H9 (cell line): ENCODE data around the gene WNT5B. TPM values are rescaled to one million over a fixed set of nuclear protein-coding genes. Genes with fewer than 3 reads are reported as not detected.

ENCODE experiments used
- DNase-seq: peaks from one replicate; pipeline ENCODE4 v3.0.0-alpha.2; 2017
- H2AFZ ChIP-seq: one replicate; pipeline ENCODE4 v1.6.1; 2013; ENCODE audit warnings: mild to moderate bottlenecking, low read length, control low read depth, moderate library complexity
- H2AK5ac ChIP-seq: 2 replicates; pipeline ENCODE4 v1.6.1; 2013; ENCODE audit warnings: low read length, control low read depth, mixed read lengths; ENCODE audit not compliant: insufficient read length
- H2BK120ac ChIP-seq: one replicate; pipeline ENCODE4 v1.6.1; 2013; ENCODE audit warnings: low read depth, mild to moderate bottlenecking, low read length, control low read depth, inconsistent platforms; ENCODE audit not compliant: poor library complexity, severe bottlenecking
- H2BK12ac ChIP-seq: 2 replicates; pipeline ENCODE4 v1.6.1; 2013; ENCODE audit warnings: low read length, control low read depth, mixed read lengths, low read depth; ENCODE audit not compliant: insufficient read length
- H2BK15ac ChIP-seq: 2 replicates; pipeline ENCODE4 v1.6.1; 2013; ENCODE audit warnings: low read depth, low read length, control low read depth
- H2BK20ac ChIP-seq: one replicate; pipeline ENCODE4 v1.6.1; 2013; ENCODE audit warnings: low read depth, mild to moderate bottlenecking, low read length, control low read depth, inconsistent platforms; ENCODE audit not compliant: poor library complexity, severe bottlenecking
- H2BK5ac ChIP-seq: 2 replicates; pipeline ENCODE4 v1.6.1; 2013; ENCODE audit warnings: low read length, control low read depth, mixed read lengths; ENCODE audit not compliant: insufficient read length
- H3K14ac ChIP-seq: 2 replicates; pipeline ENCODE4 v1.6.1; 2013; ENCODE audit warnings: low read length, control low read depth; ENCODE audit not compliant: insufficient read depth
- H3K18ac ChIP-seq: 2 replicates; pipeline ENCODE4 v1.6.1; 2013; ENCODE audit warnings: low read depth, mild to moderate bottlenecking, mixed read lengths, low read length, control low read depth; ENCODE audit not compliant: insufficient read length
- H3K23ac ChIP-seq: 2 replicates; pipeline ENCODE4 v1.6.1; 2013; ENCODE audit warnings: low read length, control low read depth, mixed read lengths, low read depth; ENCODE audit not compliant: insufficient read length
- H3K23me2 ChIP-seq: 2 replicates; pipeline ENCODE4 v1.6.1; 2013; ENCODE audit warnings: low read depth, mild to moderate bottlenecking, mixed read lengths, low read length, control low read depth; ENCODE audit not compliant: insufficient read length, poor library complexity, severe bottlenecking
- H3K27ac ChIP-seq: 2 replicates; pipeline ENCODE4 v1.5.1; 2013; ENCODE audit warnings: low read length, control low read depth, mixed read lengths, low read depth; ENCODE audit not compliant: insufficient read length
- H3K27me3 ChIP-seq: 2 replicates; pipeline ENCODE4 v1.6.1; 2013; ENCODE audit warnings: low read length, control low read depth, inconsistent platforms; ENCODE audit not compliant: insufficient read depth
- H3K4ac ChIP-seq: 2 replicates; pipeline ENCODE4 v1.6.1; 2013; ENCODE audit warnings: low read depth, mild to moderate bottlenecking, control low read depth, inconsistent platforms, low read length, moderate library complexity
- H3K4me1 ChIP-seq: 2 replicates; pipeline ENCODE4 v1.6.1; 2013; ENCODE audit warnings: low read length, control low read depth, inconsistent platforms; ENCODE audit not compliant: insufficient read depth
- H3K4me2 ChIP-seq: 2 replicates; pipeline ENCODE4 v1.6.1; 2013; ENCODE audit warnings: low read length, control low read depth, mixed read lengths; ENCODE audit not compliant: insufficient read length, insufficient read depth
- H3K56ac ChIP-seq: 2 replicates; pipeline ENCODE4 v1.6.1; 2013; ENCODE audit warnings: low read depth, mild to moderate bottlenecking, mixed read lengths, low read length, control low read depth; ENCODE audit not compliant: insufficient read length
- H3K79me1 ChIP-seq: 2 replicates; pipeline ENCODE4 v1.6.1; 2013; ENCODE audit warnings: low read depth, mild to moderate bottlenecking, moderate library complexity, low read length, control low read depth, inconsistent platforms; ENCODE audit not compliant: insufficient read depth, poor library complexity, severe bottlenecking
- H3K79me2 ChIP-seq: 2 replicates; pipeline ENCODE4 v1.6.1; 2013; ENCODE audit warnings: low read length, control low read depth, inconsistent platforms; ENCODE audit not compliant: insufficient read depth
- H3K9ac ChIP-seq: 2 replicates; pipeline ENCODE4 v1.6.1; 2013; ENCODE audit warnings: low read length, control low read depth, mixed read lengths; ENCODE audit not compliant: insufficient read length; ENCODE audit errors: extremely low read depth
- H3K9me3 ChIP-seq: one replicate; pipeline ENCODE4 v1.6.1; 2013; ENCODE audit warnings: low read depth, low read length, inconsistent platforms; ENCODE audit not compliant: control insufficient read depth
- H3T11ph ChIP-seq: one replicate; pipeline ENCODE4 v1.6.1; 2013; ENCODE audit warnings: mild to moderate bottlenecking, low read length, control low read depth, inconsistent platforms
- H4K20me1 ChIP-seq: one replicate; pipeline ENCODE4 v1.6.1; 2013; ENCODE audit not compliant: control insufficient read depth, insufficient read length, insufficient read depth
- H4K5ac ChIP-seq: 2 replicates; pipeline ENCODE4 v1.6.1; 2013; ENCODE audit warnings: low read depth, mild to moderate bottlenecking, mixed read lengths, low read length, control low read depth; ENCODE audit not compliant: insufficient read length
- H4K8ac ChIP-seq: replicated peaks from 2 replicates; pipeline ENCODE4 v1.6.1; 2013; ENCODE audit warnings: low read length, control low read depth, mixed read lengths, low read depth; ENCODE audit not compliant: insufficient read length
- H4K91ac ChIP-seq: 2 replicates; pipeline ENCODE4 v1.6.1; 2013; ENCODE audit warnings: low read depth, mild to moderate bottlenecking, moderate library complexity, mixed read lengths, low read length, control low read depth; ENCODE audit not compliant: insufficient read length
- H3K27ac Mint-ChIP-seq, 3 experiments: 2 replicates in 2 of 3; 3 replicates in 1 of 3; pipeline ENCODE4 v1.8.0; 2020 to 2021; ENCODE audit warnings: mixed read lengths in 3 of 3, mild to moderate bottlenecking in 1 of 3, moderate library complexity in 1 of 3
- H3K27me3 Mint-ChIP-seq: 2 replicates; pipeline ENCODE4 v1.8.0; 2021; ENCODE audit warnings: low read depth, mild to moderate bottlenecking, moderate library complexity, mixed read lengths
- H3K36me3 Mint-ChIP-seq, 3 experiments: 2 replicates in 2 of 3; 3 replicates in 1 of 3; pipeline ENCODE4 v1.8.0; 2020 to 2021; ENCODE audit warnings: low read depth in 3 of 3, mixed read lengths in 3 of 3; ENCODE audit not compliant: insufficient read depth in 1 of 3
- H3K4me1 Mint-ChIP-seq, 2 experiments: 2 replicates each; pipeline ENCODE4 v1.8.0; 2020; ENCODE audit warnings: mixed read lengths in 2 of 2
- H3K4me3 Mint-ChIP-seq, 2 experiments: 2 replicates in 1 of 2; 3 replicates in 1 of 2; pipeline ENCODE4 v1.8.0; 2020 to 2021; ENCODE audit warnings: mild to moderate bottlenecking in 2 of 2, mixed read lengths in 2 of 2, moderate library complexity in 1 of 2
- H3K9me3 Mint-ChIP-seq, 2 experiments: 2 replicates in 1 of 2; 3 replicates in 1 of 2; pipeline ENCODE4 v1.8.0; 2020; ENCODE audit warnings: mild to moderate bottlenecking in 2 of 2, mixed read lengths in 2 of 2, moderate library complexity in 1 of 2
- total RNA-seq: library from RNA; stranded (reverse); gene quantifications from 2 replicates; pipeline ENCODE4 v1.2.1, GENCODE V29; 2021
- TF ChIP-seq, protein P1 (sequence below): fragments of 200-600 bp; sonication (generic); conservative IDR thresholded peaks from 3 replicates; pipeline ENCODE4 v1.8.0; 2021; ENCODE audit warnings: antibody characterized with exemption, mild to moderate bottlenecking

WNT5B gene
- total RNA-seq, 1 experiment from 2014 or later: 1.5 TPM

DNA sequence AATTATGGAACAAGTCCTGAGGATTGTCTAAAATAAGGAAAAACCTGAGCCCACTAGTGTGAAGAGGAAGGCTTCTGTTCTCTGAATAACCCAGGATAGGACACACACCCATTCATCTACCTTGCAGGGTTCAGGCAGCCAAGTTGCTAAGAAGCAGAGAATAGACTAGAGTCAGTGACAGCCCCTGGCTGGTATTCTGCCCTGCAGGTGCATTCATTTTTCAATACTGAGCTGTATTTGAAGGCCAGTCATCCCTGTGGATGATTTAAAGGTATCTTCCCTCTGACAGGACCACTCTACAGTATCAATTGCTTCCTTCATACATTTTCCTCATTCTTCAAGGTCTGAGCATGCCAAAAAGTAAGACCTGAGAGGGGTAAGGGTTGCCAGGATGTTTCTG, 22.9 kb downstream of the WNT5B start:
- Histone ChIP-seq H3K27me3 (no peaks in the 10 kb centered on the region), H3K27ac (no peak overlapping the region), H2BK12ac (no peak overlapping the region), H3K4me2 (no peak overlapping the region), H3K79me1 (no peaks in the 10 kb centered on the region), H3K18ac (no peak overlapping the region), H4K8ac (no peak overlapping the region), H3T11ph (no peak overlapping the region), H4K20me1 (no peaks in the 10 kb centered on the region), H3K4me1 (no peaks in the 10 kb centered on the region), H2BK120ac (no peak overlapping the region), H3K14ac (no peak overlapping the region), H2AFZ (no peak overlapping the region), H3K9me3 (no peaks in the 10 kb centered on the region), H2BK20ac (no peak overlapping the region), H2BK15ac (no peak overlapping the region), H2BK5ac (no peak overlapping the region), H3K56ac (no peak overlapping the region), H3K4ac (no peak overlapping the region), H3K79me2 (no peaks in the 10 kb centered on the region), H4K91ac (no peak overlapping the region), H3K23me2 (no peaks in the 10 kb centered on the region), H4K5ac (no peak overlapping the region), H2AK5ac (no peak overlapping the region), H3K23ac (no peak overlapping the region), H3K9ac (no peak overlapping the region)
- no peaks in the 10 kb centered on the region for H3K9me3 Mint-ChIP-seq
- no peak overlapping the region for H3K4me3 Mint-ChIP-seq
- no peak for DNase-seq
- TF ChIP-seq, protein P1, sequence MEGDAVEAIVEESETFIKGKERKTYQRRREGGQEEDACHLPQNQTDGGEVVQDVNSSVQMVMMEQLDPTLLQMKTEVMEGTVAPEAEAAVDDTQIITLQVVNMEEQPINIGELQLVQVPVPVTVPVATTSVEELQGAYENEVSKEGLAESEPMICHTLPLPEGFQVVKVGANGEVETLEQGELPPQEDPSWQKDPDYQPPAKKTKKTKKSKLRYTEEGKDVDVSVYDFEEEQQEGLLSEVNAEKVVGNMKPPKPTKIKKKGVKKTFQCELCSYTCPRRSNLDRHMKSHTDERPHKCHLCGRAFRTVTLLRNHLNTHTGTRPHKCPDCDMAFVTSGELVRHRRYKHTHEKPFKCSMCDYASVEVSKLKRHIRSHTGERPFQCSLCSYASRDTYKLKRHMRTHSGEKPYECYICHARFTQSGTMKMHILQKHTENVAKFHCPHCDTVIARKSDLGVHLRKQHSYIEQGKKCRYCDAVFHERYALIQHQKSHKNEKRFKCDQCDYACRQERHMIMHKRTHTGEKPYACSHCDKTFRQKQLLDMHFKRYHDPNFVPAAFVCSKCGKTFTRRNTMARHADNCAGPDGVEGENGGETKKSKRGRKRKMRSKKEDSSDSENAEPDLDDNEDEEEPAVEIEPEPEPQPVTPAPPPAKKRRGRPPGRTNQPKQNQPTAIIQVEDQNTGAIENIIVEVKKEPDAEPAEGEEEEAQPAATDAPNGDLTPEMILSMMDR: no peak
- peaks cover 10 to 18% of the 10 kb centered on the region in 2 experiments for H3K4me1 Mint-ChIP-seq
- peaks cover 26% of the 10 kb centered on the region for H3K27me3 Mint-ChIP-seq
- no peak overlapping the region for H3K27ac Mint-ChIP-seq
- no peaks in the 10 kb centered on the region for H3K36me3 Mint-ChIP-seq
